NT2/D1 (cell line): Measurements from ENCODE around the gene SUGP1.

ENCODE experiments used
- YY1 ChIP-seq: IDR thresholded peaks from 2 replicates; pipeline ENCODE4 v1.6.1; 2011; ENCODE audit not compliant: insufficient read length, insufficient read depth
- ZNF274 ChIP-seq: IDR thresholded peaks from 2 replicates; pipeline ENCODE4 v1.6.1; 2011; ENCODE audit warnings: mild to moderate bottlenecking, low read depth, low read length

DNA sequence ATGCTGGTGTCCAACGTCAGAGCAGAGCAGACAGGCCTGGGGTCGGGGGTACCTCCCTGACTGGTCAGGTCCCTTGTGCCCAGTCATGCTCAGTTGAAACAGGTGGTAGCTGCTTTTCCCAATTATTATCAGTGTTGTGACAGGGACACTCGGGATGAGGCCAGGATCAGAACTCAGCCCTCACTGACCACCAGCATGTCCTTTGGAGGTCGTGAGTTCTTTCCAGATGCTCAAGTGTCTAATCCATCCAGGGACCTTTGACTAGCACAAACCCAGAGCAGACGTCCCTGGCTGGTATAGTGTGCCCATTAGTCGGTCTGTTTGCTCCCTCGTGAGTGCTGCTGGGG is 22.7 kb upstream of the SUGP1 start:
- TF ChIP-seq YY1 (no peak), ZNF274 (no peak)
